ENCODE data around the gene GPR160. TPM values are rescaled to one million over a fixed set of nuclear protein-coding genes. Genes with fewer than 3 reads are reported as not detected.

GPR160 gene
- total and polyA plus RNA-seq, 9 of the 15 experiments (the other 6 are each of a cell fraction or from before 2014, with no cell fraction given), result 1.3 to 10.5 (median 8.3) TPM

GRCh38 chr3:170027233-170028102, 10.3 kb upstream of the GPR160 start (continued):
- TF ChIP-seq ETV1 (tag; conservative IDR thresholded peaks at IDR 0.05; ENCODE audit: low read depth) (peak; percentile 61; the same call in 1 of the 2 replicates), ZNF407 (IDR thresholded peaks at IDR 0.05; ENCODE audit: low read depth) (no peak), ZNF239 (CRISPR knock-in tag; IDR thresholded peaks at IDR 0.05) (peak; percentile 66), SMARCE1 (IDR thresholded peaks at IDR 0.05) (no peak), THAP7 (CRISPR knock-in tag; IDR thresholded peaks at IDR 0.05) (no peak), NR4A1 (CRISPR knock-in tag; IDR thresholded peaks at IDR 0.05) (no peak), NR4A1 (tag; IDR thresholded peaks at IDR 0.05) (peak; percentile 79), DDX20 (tag; IDR thresholded peaks at IDR 0.05; ENCODE audit: low read depth) (peak; percentile 65; the same call in 1 of the 2 replicates), KLF6 (CRISPR knock-in tag; IDR thresholded peaks at IDR 0.05; ENCODE audit: borderline replicate concordance) (peak; percentile 87; the same call in 1 of the 2 replicates), ESRRB (CRISPR knock-in tag; IDR thresholded peaks at IDR 0.05; ENCODE audit: borderline replicate concordance) (no peak), ZNF311 (CRISPR knock-in tag; IDR thresholded peaks at IDR 0.05) (peak; percentile 88), ZNF184 (CRISPR knock-in tag; IDR thresholded peaks at IDR 0.05) (no peak)

Measured in K562 (cell line).